Stimulated activated CD8-positive, alpha-beta memory T cell treated with anti-CD3 and anti-CD28 coated beads, Interleukin-15, amount 100 ng/mL, for 48 hours (primary cell): ENCODE results near the gene FLNB.
A peak's percentile ranks its signal among the peaks of the same experiment; 100 is the strongest.

Experiments used
- DNase-seq, 2 donors: peaks; one replicate each; pipeline ENCODE4 v3.0.0-alpha.2; 2020; ENCODE audit warnings: low read depth in 2 of 2

Gene FLNB

GRCh38 chr3:58163234-58163633 lies 155.0 kb downstream of the FLNB start:
- DNase-seq = no peak

GRCh38 chr3:58164199-58164879 lies 156.1 kb downstream of the FLNB start:
- no peak for DNase-seq

GRCh38 chr3:58164906-58165821 lies 156.9 kb downstream of the FLNB start:
- DNase-seq = no peak

GRCh38 chr3:58167431-58168351 lies 159.5 kb downstream of the FLNB start:
- DNase-seq = peak; percentile 50 to 53

GRCh38 chr3:58168498-58168897 lies 160.3 kb downstream of the FLNB start:
- DNase-seq = no peak

- no peak for DNase-seq
Observed at GRCh38 chr3:58169371-58169770, 161.1 kb downstream of the FLNB start.

GRCh38 chr3:58170376-58170775 lies 162.2 kb downstream of the FLNB start:
- DNase-seq = no peak

- no peak for DNase-seq
Observed at GRCh38 chr3:58171126-58171525, 162.9 kb downstream of the FLNB start.

- DNase-seq = no peak
Observed at GRCh38 chr3:58173029-58173668, 164.9 kb downstream of the FLNB start.

GRCh38 chr3:58173669-58174398 lies 165.6 kb downstream of the FLNB start:
- no peak for DNase-seq

GRCh38 chr3:58175187-58175436 lies 166.9 kb downstream of the FLNB start:
- DNase-seq = no peak

- DNase-seq = no peak
Observed at GRCh38 chr3:58175437-58176184, 167.4 kb downstream of the FLNB start.

GRCh38 chr3:58176185-58176530 lies 167.9 kb downstream of the FLNB start:
- DNase-seq = no peak

- DNase-seq = no peak
Observed at GRCh38 chr3:58176827-58177489, 168.7 kb downstream of the FLNB start.

- peak; percentile 78 to 83 for DNase-seq
Observed at GRCh38 chr3:58177747-58178527, 169.7 kb downstream of the FLNB start.

GRCh38 chr3:58178528-58179234 lies 170.5 kb downstream of the FLNB start:
- no peak for DNase-seq

GRCh38 chr3:58179235-58180098 lies 171.2 kb downstream of the FLNB start:
- DNase-seq = no peak
